MCF 10A (cell line): ENCODE data around the gene GSK3A. TPM values are rescaled to one million over a fixed set of nuclear protein-coding genes. Genes with fewer than 3 reads are reported as not detected.

Experiments used
- BruUV-seq: library from RNA; stranded (reverse); fragments of 400-500 nt; replicated peaks from 2 replicates; lab custom pipeline; 2021; lab: Mats Ljungman, UMichigan
- CTCF ChIA-PET: fragments of 300-600 bp; sonication (Branson Sonifier 250); formaldehyde crosslinking; extraction: SDS; loops from one replicate; lab custom pipeline; 2021; ENCODE audit warnings: antibody characterized with exemption, inconsistent platforms; lab: Yijun Ruan, JAX
- POLR2A ChIA-PET: fragments of 300-600, 350-650 bp; sonication (Branson Sonifier 250); formaldehyde crosslinking; extraction: SDS; loops from one replicate; lab custom pipeline; 2020; ENCODE audit warnings: antibody characterized with exemption, inconsistent platforms; lab: Yijun Ruan, JAX
- DNase-seq: peaks from one replicate; pipeline ENCODE4 v3.0.0-alpha.2; 2018; ENCODE audit not compliant: unreplicated experiment
- H3K27ac Mint-ChIP-seq: one replicate; pipeline ENCODE4 v1.8.0; 2022; ENCODE audit warnings: mild to moderate bottlenecking, low read depth, mixed read lengths; ENCODE audit not compliant: unreplicated experiment
- H3K27me3 Mint-ChIP-seq: one replicate; pipeline ENCODE4 v1.8.0; 2022; ENCODE audit warnings: mixed read lengths; ENCODE audit not compliant: insufficient read depth, unreplicated experiment
- H3K36me3 Mint-ChIP-seq: one replicate; pipeline ENCODE4 v1.8.0; 2022; ENCODE audit warnings: mild to moderate bottlenecking, moderate library complexity, mixed read lengths; ENCODE audit not compliant: insufficient read depth, unreplicated experiment
- H3K4me1 Mint-ChIP-seq: one replicate; pipeline ENCODE4 v1.8.0; 2022; ENCODE audit warnings: mixed read lengths; ENCODE audit not compliant: insufficient read depth, unreplicated experiment
- H3K4me3 Mint-ChIP-seq: one replicate; pipeline ENCODE4 v1.8.0; 2022; ENCODE audit warnings: mild to moderate bottlenecking, moderate library complexity, mixed read lengths; ENCODE audit not compliant: unreplicated experiment
- H3K9me3 Mint-ChIP-seq: one replicate; pipeline ENCODE4 v1.8.0; 2022; ENCODE audit warnings: mixed read lengths; ENCODE audit not compliant: unreplicated experiment
- CTCF ChIP-seq: fragments of 200-600 bp; IDR thresholded peaks from one replicate; pipeline ENCODE4 v1.8.0; 2022; ENCODE audit warnings: antibody characterized with exemption, mild to moderate bottlenecking; ENCODE audit not compliant: unreplicated experiment
- intact Hi-C: fragments of 100-400 bp; cut with micrococcal nuclease; formaldehyde crosslinking; loops from 2 replicates; pipeline ENCODE4 v1.14.1; 2022
- total RNA-seq: library from RNA; stranded (reverse); gene quantifications from 2 replicates; pipeline ENCODE4 v1.2.3, GENCODE V29; 2022

GSK3A gene
- total RNA-seq, 1 experiment from 2014 or later, result 53.5 TPM

GRCh38 chr19:42274065-42274682 is 31.8 kb upstream of the GSK3A start:
- H3K4me3 Mint-ChIP-seq, result no peak overlapping the region
- no TSS peak for BruUV-seq
- no peak for TF ChIP-seq CTCF
- CTCF ChIA-PET, result interaction anchor here (0.6 to 1.3 kb wide), 5 partner anchors 22 to 146 kb away, joined by 3 to 4 read pairs (median 3); no protein-coding TSS in a partner anchor
- DNase-seq, result no peak
- POLR2A ChIA-PET, result interaction anchor here (0.8 to 1.5 kb wide), 2 partner anchors 24 to 31 kb away, joined by 5 to 6 read pairs; partner anchors contain the start of gene GSK3A
- H3K27ac Mint-ChIP-seq, result no peak overlapping the region
- intact Hi-C loops, result no loop called here
- H3K9me3 Mint-ChIP-seq, result no peaks in the 10 kb centered on the region
- H3K36me3 Mint-ChIP-seq, result peaks cover 50% of the 10 kb centered on the region
- no peaks in the 10 kb centered on the region for H3K27me3 Mint-ChIP-seq
- H3K4me1 Mint-ChIP-seq, result peaks cover 49% of the 10 kb centered on the region

GRCh38 chr19:42273407-42274064 is 31.1 kb upstream of the GSK3A start:
- Mint-ChIP-seq H3K27ac (no peak overlapping the region), H3K4me1 (peaks cover 45% of the 10 kb centered on the region), H3K36me3 (peaks cover 48% of the 10 kb centered on the region), H3K4me3 (no peak overlapping the region), H3K27me3 (no peaks in the 10 kb centered on the region), H3K9me3 (no peaks in the 10 kb centered on the region)
- ChIA-PET POLR2A (no interaction called here), CTCF (interaction anchor here (0.6 to 1.5 kb wide), 4 partner anchors 28 to 165 kb away, joined by 3 to 4 read pairs (median 3); no protein-coding TSS in a partner anchor)
- TF ChIP-seq CTCF, result no peak
- no TSS peak for BruUV-seq
- intact Hi-C loops, result no loop called here
- no peak for DNase-seq

- DNase-seq, result no peak
- H3K4me1 Mint-ChIP-seq, result peaks cover 39% of the 10 kb centered on the region
- POLR2A ChIA-PET, result no interaction called here
- intact Hi-C loops, result no loop called here
- no peak for TF ChIP-seq CTCF
- no peak overlapping the region for H3K27ac Mint-ChIP-seq
- peaks cover 44% of the 10 kb centered on the region for H3K36me3 Mint-ChIP-seq
- no peak overlapping the region for H3K4me3 Mint-ChIP-seq
- BruUV-seq, result no TSS peak
- CTCF ChIA-PET, result interaction anchor here (0.6 to 1.5 kb wide), 2 partner anchors 27 to 165 kb away, joined by 3 to 4 read pairs; no protein-coding TSS in a partner anchor
- H3K9me3 Mint-ChIP-seq, result no peaks in the 10 kb centered on the region
- H3K27me3 Mint-ChIP-seq, result no peaks in the 10 kb centered on the region
These were observed 30.6 kb upstream of the GSK3A start for GRCh38 chr19:42272989-42273406.

- Mint-ChIP-seq H3K36me3 (peaks cover 44% of the 10 kb centered on the region), H3K9me3 (no peaks in the 10 kb centered on the region), H3K4me3 (no peak overlapping the region), H3K27ac (no peak overlapping the region), H3K27me3 (no peaks in the 10 kb centered on the region), H3K4me1 (peaks cover 38% of the 10 kb centered on the region)
- TF ChIP-seq CTCF, result no peak
- no TSS peak for BruUV-seq
- intact Hi-C loops, result no loop called here
- no peak for DNase-seq
- ChIA-PET POLR2A (interaction anchor here (3.6 to 4.1 kb wide), 2 partner anchors 21 to 28 kb away, joined by 22 to 56 read pairs; partner anchors contain the start of gene GSK3A), CTCF (interaction anchor here (0.6 to 1.5 kb wide), 2 partner anchors 27 to 164 kb away, joined by 3 to 4 read pairs; no protein-coding TSS in a partner anchor)
These were observed 30.1 kb upstream of the GSK3A start for GRCh38 chr19:42272535-42272897.
